Left ventricle myocardium inferior (tissue), 1 donor: Measurements from ENCODE around the gene CDH18. TPM values are rescaled to one million over a fixed set of nuclear protein-coding genes. Genes with fewer than 3 reads are reported as not detected.

Experiments used
- DNase-seq: peaks from one replicate; pipeline ENCODE4 v3.0.0-alpha.2; 2020
- H3K27ac ChIP-seq: fragments of 200-600 bp; replicated peaks from 2 replicates; pipeline ENCODE4 v1.8.0; 2021
- H3K27me3 ChIP-seq: fragments of 200-600 bp; 2 replicates; pipeline ENCODE4 v1.8.0; 2021; ENCODE audit warnings: low read depth
- H3K36me3 ChIP-seq: fragments of 200-600 bp; 2 replicates; pipeline ENCODE4 v1.8.0; 2021
- H3K4me1 ChIP-seq: fragments of 200-600 bp; 2 replicates; pipeline ENCODE4 v1.8.0; 2021
- H3K4me3 ChIP-seq: fragments of 200-600 bp; 2 replicates; pipeline ENCODE4 v1.8.0; 2021; ENCODE audit warnings: mild to moderate bottlenecking, moderate library complexity
- H3K9me3 ChIP-seq: fragments of 200-600 bp; replicated peaks from 2 replicates; pipeline ENCODE4 v1.8.0; 2021
- intact Hi-C: fragments of 100-400 bp; cut with micrococcal nuclease; formaldehyde crosslinking; loops from one replicate; pipeline ENCODE4 v1.11.0; 2022
- total RNA-seq: library from RNA; stranded (reverse); fragmentation: NEBNext Ultra II Directional; extraction: Animal tissue kit (Norgen Biotek cat#: 25700); gene quantifications from one replicate; pipeline ENCODE4 v1.2.1, GENCODE V29; 2021
- TF ChIP-seq, protein P1 (sequence below): fragments of 200-600 bp; IDR thresholded peaks from 2 replicates; pipeline ENCODE4 v1.8.0; 2021; ENCODE audit warnings: antibody characterized with exemption, mild to moderate bottlenecking, borderline replicate concordance
- donor health status: DM: no; HTN: yes; CAD: no; lungs with severe emphysema.

The CDH18 gene
- total RNA-seq, 1 donor from 2014 or later, result not detected

DNA sequence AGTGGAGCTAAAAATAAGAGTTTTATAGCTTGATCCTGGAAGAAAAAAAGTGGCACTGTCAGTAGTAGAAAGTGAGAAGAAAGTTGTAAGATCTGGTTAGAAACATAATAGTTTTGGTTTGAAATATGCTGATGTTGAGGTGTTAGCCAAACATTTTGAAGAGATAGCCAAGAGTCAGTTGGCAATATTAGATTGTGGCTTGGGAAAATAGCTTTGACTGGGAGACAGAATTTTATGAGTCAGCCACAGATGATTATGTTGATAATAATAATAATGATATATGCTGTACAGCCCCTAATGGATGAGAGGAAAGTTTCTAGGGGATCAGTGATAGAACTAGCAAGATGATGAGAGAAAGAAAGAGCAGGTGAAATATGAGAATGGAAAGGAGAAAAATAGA is 12.4 kb upstream of the CDH18 start:
- Histone ChIP-seq H3K9me3 (no peaks in the 10 kb centered on the region), H3K36me3 (no peaks in the 10 kb centered on the region), H3K4me3 (no peak overlapping the region), H3K27me3 (no peaks in the 10 kb centered on the region), H3K27ac (no peak overlapping the region), H3K4me1 (no peaks in the 10 kb centered on the region)
- DNase-seq, result no peak
- TF ChIP-seq, protein P1, sequence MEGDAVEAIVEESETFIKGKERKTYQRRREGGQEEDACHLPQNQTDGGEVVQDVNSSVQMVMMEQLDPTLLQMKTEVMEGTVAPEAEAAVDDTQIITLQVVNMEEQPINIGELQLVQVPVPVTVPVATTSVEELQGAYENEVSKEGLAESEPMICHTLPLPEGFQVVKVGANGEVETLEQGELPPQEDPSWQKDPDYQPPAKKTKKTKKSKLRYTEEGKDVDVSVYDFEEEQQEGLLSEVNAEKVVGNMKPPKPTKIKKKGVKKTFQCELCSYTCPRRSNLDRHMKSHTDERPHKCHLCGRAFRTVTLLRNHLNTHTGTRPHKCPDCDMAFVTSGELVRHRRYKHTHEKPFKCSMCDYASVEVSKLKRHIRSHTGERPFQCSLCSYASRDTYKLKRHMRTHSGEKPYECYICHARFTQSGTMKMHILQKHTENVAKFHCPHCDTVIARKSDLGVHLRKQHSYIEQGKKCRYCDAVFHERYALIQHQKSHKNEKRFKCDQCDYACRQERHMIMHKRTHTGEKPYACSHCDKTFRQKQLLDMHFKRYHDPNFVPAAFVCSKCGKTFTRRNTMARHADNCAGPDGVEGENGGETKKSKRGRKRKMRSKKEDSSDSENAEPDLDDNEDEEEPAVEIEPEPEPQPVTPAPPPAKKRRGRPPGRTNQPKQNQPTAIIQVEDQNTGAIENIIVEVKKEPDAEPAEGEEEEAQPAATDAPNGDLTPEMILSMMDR, result no peak
- intact Hi-C loops, result no loop called here

DNA sequence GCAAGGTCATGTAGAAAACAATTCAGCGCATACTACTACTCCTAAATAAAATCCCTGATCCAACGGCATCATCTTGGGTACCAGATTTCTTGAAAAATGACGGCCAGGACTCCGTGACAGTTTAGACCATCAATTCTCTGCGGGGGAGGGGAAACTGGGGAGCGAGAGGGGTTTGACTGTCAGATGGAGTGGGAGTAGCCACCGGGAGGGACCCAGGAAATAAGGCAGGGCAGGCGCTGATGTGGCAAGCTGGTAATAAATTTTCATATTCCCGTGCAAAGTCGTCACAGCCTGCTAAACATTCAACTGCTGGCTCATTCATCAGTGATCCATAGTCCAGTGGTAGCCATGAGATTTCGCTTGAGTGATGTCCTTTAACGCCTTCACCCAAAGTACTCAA is 457 bp upstream of the CDH18 start:
- H3K4me1 ChIP-seq, result peaks cover 3% of the 10 kb centered on the region
- no peaks in the 10 kb centered on the region for H3K9me3 ChIP-seq
- TF ChIP-seq, protein P1, result no peak
- DNase-seq, result no peak
- peaks cover 17% of the 10 kb centered on the region for H3K27me3 ChIP-seq
- H3K4me3 ChIP-seq, result no peak overlapping the region
- H3K27ac ChIP-seq, result no peak overlapping the region
- no peaks in the 10 kb centered on the region for H3K36me3 ChIP-seq
- intact Hi-C loops, result no loop called here

DNA sequence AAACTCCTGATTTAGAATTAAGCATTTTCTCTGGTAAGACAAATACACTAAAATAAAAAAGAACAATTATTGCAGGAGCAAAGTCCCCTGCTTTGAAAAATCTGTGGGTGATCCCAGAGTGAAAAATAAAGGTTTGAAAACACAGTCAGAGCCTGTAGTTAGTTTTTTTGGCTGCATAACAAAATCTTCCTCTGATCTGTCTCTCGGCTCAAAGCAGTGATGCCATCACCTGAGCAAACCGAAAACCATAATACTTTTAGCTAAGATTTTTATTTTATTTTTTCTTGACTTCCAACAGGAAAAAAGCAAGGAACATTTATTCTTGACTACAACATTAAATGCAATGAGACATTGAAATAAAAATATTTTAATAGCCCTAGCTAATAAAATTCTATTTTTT is 1.2 kb downstream of the CDH18 start:
- Histone ChIP-seq H3K4me3 (no peak overlapping the region), H3K27ac (no peak overlapping the region), H3K27me3 (peaks cover 17% of the 10 kb centered on the region), H3K36me3 (no peaks in the 10 kb centered on the region), H3K4me1 (peaks cover 3% of the 10 kb centered on the region), H3K9me3 (no peaks in the 10 kb centered on the region)
- DNase-seq, result no peak
- intact Hi-C loops, result no loop called here
- TF ChIP-seq, protein P1, result no peak

DNA sequence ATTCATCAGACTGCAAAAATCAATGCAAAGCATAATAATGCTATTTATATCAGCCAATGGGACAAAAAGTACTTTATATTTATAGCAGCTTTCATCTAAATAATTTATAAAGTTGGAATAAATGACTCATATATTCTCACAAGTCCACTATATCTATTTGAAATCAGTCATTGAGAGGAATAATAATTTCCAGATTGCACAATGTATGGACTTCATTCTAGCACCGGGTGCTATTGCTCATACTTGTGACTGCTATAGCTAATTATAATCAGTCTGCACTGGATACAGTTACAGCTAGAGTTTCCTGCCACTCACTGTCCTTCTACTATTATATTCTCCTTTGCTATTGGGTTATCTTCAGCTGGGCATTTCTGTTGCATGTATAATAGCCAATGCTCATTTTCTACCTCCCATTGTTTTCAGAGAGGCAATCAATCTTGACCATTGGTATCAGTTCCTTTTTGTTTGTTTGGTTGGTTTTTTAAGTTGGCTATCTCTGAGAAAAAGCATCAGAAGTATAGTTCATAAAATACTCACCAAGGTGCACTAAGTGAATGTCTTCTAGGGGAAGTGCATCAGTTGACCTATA is 1.9 kb downstream of the CDH18 start:
- Histone ChIP-seq H3K4me3 (no peak overlapping the region), H3K27ac (no peak overlapping the region), H3K4me1 (peaks cover 3% of the 10 kb centered on the region), H3K9me3 (no peaks in the 10 kb centered on the region), H3K36me3 (no peaks in the 10 kb centered on the region), H3K27me3 (peaks cover 17% of the 10 kb centered on the region)
- DNase-seq, result no peak
- TF ChIP-seq, protein P1, result no peak
- intact Hi-C loops, result no loop called here

DNA sequence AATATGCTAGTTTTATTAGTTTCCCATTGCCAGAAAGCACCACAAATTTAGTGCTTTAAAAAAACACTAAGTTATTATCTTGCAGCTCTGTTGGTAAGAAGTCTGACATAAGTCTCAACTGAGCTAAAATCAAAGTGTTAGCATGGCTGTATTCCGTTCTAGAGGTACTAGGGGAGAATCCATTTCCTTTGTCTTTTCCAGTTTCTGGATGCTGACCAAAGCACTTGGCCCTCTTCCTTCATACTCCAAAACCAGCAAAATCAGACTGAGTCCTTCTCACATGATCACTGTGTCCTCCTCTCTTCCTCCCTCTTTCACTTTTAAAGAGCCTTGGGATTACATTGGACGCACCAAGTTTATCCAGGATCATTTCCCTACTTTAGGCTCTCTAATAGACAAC is 9.5 kb downstream of the CDH18 start:
- Histone ChIP-seq H3K27ac (no peak overlapping the region), H3K4me1 (no peaks in the 10 kb centered on the region), H3K36me3 (no peaks in the 10 kb centered on the region), H3K9me3 (no peaks in the 10 kb centered on the region), H3K4me3 (no peak overlapping the region), H3K27me3 (no peaks in the 10 kb centered on the region)
- DNase-seq, result no peak
- TF ChIP-seq, protein P1, result no peak
- intact Hi-C loops, result no loop called here
